Measurements from ENCODE around the gene TMIGD3.

The TMIGD3 gene

GRCh38 chr1:111507411-111508201, 4.2 kb upstream of the TMIGD3 start:
- peak; percentile 72 for DNase-seq (ENCODE audit: low spot score)

GRCh38 chr1:111506561-111506960, 3.1 kb upstream of the TMIGD3 start:
- no peak for DNase-seq (ENCODE audit: low spot score)

- DNase-seq (ENCODE audit: low spot score) = no peak
Measured at GRCh38 chr1:111505641-111506119, 2.2 kb upstream of the TMIGD3 start.

- no peak for DNase-seq (ENCODE audit: low spot score)
Measured at GRCh38 chr1:111504097-111504496, 664 bp upstream of the TMIGD3 start.

- no peak for DNase-seq (ENCODE audit: low spot score)
Measured at GRCh38 chr1:111501645-111502044, 1.8 kb downstream of the TMIGD3 start.

GRCh38 chr1:111499026-111499785, 4.2 kb downstream of the TMIGD3 start:
- DNase-seq (ENCODE audit: low spot score) = no peak

- no peak for DNase-seq (ENCODE audit: low spot score)
Measured at GRCh38 chr1:111497592-111497991, 5.8 kb downstream of the TMIGD3 start.

GRCh38 chr1:111496398-111496797, 7.0 kb downstream of the TMIGD3 start:
- DNase-seq (ENCODE audit: low spot score) = no peak

- no peak for DNase-seq (ENCODE audit: low spot score)
Measured at GRCh38 chr1:111491070-111491469, 12.4 kb downstream of the TMIGD3 start.

- DNase-seq (ENCODE audit: low spot score) = no peak
Measured at GRCh38 chr1:111490220-111490619, 13.2 kb downstream of the TMIGD3 start.

- DNase-seq (ENCODE audit: low spot score) = no peak
Measured at GRCh38 chr1:111489604-111490003, 13.8 kb downstream of the TMIGD3 start.

GRCh38 chr1:111488669-111489068, 14.8 kb downstream of the TMIGD3 start:
- no peak for DNase-seq (ENCODE audit: low spot score)

- no peak for DNase-seq (ENCODE audit: low spot score)
Measured at GRCh38 chr1:111487133-111487532, 16.3 kb downstream of the TMIGD3 start.

GRCh38 chr1:111486431-111486830, 17.0 kb downstream of the TMIGD3 start:
- no peak for DNase-seq (ENCODE audit: low spot score)

GRCh38 chr1:111484391-111485026, 18.9 kb downstream of the TMIGD3 start:
- no peak for DNase-seq (ENCODE audit: low spot score)

- DNase-seq (ENCODE audit: low spot score) = no peak
Measured at GRCh38 chr1:111483876-111484275, 19.6 kb downstream of the TMIGD3 start.

- no peak for DNase-seq (ENCODE audit: low spot score)
Measured at GRCh38 chr1:111483166-111483565, 20.3 kb downstream of the TMIGD3 start.

GRCh38 chr1:111481387-111482221, 21.8 kb downstream of the TMIGD3 start:
- DNase-seq (ENCODE audit: low spot score) = peak; percentile 69

GRCh38 chr1:111480674-111481073, 22.8 kb downstream of the TMIGD3 start:
- no peak for DNase-seq (ENCODE audit: low spot score)

- no peak for DNase-seq (ENCODE audit: low spot score)
Measured at GRCh38 chr1:111476761-111477309, 26.6 kb downstream of the TMIGD3 start.

- no peak for DNase-seq (ENCODE audit: low spot score)
Measured at GRCh38 chr1:111476214-111476613, 27.2 kb downstream of the TMIGD3 start.

GRCh38 chr1:111475701-111476100, 27.7 kb downstream of the TMIGD3 start:
- DNase-seq (ENCODE audit: low spot score) = no peak
